Mesodermal cell (in vitro differentiated cells): ENCODE data around the gene ADSS1.

ENCODE experiments used
- H3K27ac ChIP-seq: 2 replicates; pipeline ENCODE4 v1.7.0; 2013; ENCODE audit warnings: mild to moderate bottlenecking, low read depth, low read length, moderate library complexity; ENCODE audit not compliant: severe bottlenecking
- H3K36me3 ChIP-seq: 2 replicates; pipeline ENCODE4 v1.7.1; 2013; ENCODE audit warnings: mild to moderate bottlenecking, low read length, moderate library complexity; ENCODE audit not compliant: control insufficient read depth, insufficient read depth
- H3K4me1 ChIP-seq: one replicate; pipeline ENCODE4 v1.7.1; 2013; ENCODE audit warnings: mild to moderate bottlenecking, low read length; ENCODE audit not compliant: insufficient read depth, control insufficient read depth, poor library complexity, severe bottlenecking
- H3K4me3 ChIP-seq: 2 replicates; pipeline ENCODE4 v1.7.0; 2013; ENCODE audit warnings: low read length, control low read depth, mild to moderate bottlenecking; ENCODE audit not compliant: insufficient read depth, poor library complexity, severe bottlenecking; ENCODE audit errors: extremely low read depth
- H3K9me3 ChIP-seq: 2 replicates; pipeline ENCODE4 v1.7.1; 2013; ENCODE audit warnings: mild to moderate bottlenecking, low read length, moderate library complexity; ENCODE audit not compliant: control insufficient read depth
- WGBS, 2 experiments: methylation state at CpG; one replicate each; pipeline ENCODE4 v1.1.5; 2013; ENCODE audit warnings: missing lambda C conversion rate in 2 of 2; ENCODE audit not compliant: insufficient coverage in 2 of 2; 5-methylcytosine and 5-hydroxymethylcytosine counted together

ADSS1 gene

GRCh38 chr14:104767634-104767918 lies 43.5 kb downstream of the ADSS1 start:
- H3K27ac ChIP-seq = no peak overlapping the region
- no peaks in the 10 kb centered on the region for H3K9me3 ChIP-seq
- H3K4me1 ChIP-seq = peaks cover 15% of the 10 kb centered on the region
- H3K36me3 ChIP-seq = peaks cover 35% of the 10 kb centered on the region
- WGBS, 2 experiments = 87 to 91% methylated on average over 4 to 5 of the region's 5 CpGs
- no peak overlapping the region for H3K4me3 ChIP-seq

DNA sequence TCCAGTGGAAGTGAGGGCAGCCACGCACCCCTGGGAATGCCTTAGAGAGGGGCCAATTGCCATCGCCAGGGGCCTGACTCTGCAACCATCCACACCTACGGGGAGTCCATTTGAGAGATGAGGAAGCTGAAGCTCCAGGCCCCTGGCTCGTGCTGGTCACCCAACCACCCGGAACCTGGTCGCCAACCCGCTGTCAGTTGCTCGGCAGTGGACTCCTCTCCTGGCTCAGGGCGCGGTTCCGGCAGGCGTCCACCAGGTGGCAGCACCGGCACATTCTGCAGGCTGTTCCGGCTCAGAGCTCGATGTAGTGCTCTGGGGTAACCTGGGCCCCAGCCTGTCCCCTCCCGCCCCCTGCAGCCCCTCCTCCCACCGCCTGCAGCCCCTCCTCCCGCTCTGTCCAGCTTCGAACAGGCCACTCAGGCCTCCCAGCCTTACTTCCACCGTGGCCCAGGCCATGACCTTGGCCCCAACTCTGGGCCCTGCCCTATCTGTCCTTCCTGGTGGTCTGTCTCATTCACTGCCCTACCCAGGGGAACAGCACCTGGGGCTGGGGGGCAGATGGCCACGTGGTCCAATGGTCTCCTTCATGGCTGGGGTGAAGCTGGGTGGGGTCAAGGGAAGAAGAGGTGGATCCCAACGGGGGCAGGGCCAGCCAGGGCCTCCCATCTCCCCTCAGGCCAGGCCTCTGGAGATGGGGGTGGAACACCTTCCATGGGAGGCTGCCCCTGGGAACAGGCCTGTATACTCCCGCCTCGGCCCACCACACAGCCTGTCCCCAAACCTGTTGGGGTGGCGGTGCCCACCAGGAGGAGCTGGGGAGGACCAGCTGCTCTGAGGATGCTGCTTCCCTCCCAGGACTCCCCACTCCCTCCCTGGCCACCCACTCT lies 44.7 kb downstream of the ADSS1 start:
- Histone ChIP-seq H3K9me3 (no peaks in the 10 kb centered on the region), H3K4me3 (no peak overlapping the region), H3K36me3 (peaks cover 39% of the 10 kb centered on the region), H3K27ac (peak overlapping the region; percentile 16), H3K4me1 (peaks cover 15% of the 10 kb centered on the region)
- WGBS, 2 experiments = 11 to 24% methylated on average over 14 to 17 of the region's 25 CpGs

- no peaks in the 10 kb centered on the region for H3K9me3 ChIP-seq
- peaks cover 15% of the 10 kb centered on the region for H3K4me1 ChIP-seq
- whole genome bisulfite sequencing, 2 experiments = 86 to 90% methylated on average over 14 to 17 of the region's 18 CpGs
- H3K4me3 ChIP-seq = no peak overlapping the region
- no peak overlapping the region for H3K27ac ChIP-seq
- H3K36me3 ChIP-seq = peaks cover 43% of the 10 kb centered on the region
Measured at GRCh38 chr14:104769324-104770071, 45.5 kb downstream of the ADSS1 start.

DNA sequence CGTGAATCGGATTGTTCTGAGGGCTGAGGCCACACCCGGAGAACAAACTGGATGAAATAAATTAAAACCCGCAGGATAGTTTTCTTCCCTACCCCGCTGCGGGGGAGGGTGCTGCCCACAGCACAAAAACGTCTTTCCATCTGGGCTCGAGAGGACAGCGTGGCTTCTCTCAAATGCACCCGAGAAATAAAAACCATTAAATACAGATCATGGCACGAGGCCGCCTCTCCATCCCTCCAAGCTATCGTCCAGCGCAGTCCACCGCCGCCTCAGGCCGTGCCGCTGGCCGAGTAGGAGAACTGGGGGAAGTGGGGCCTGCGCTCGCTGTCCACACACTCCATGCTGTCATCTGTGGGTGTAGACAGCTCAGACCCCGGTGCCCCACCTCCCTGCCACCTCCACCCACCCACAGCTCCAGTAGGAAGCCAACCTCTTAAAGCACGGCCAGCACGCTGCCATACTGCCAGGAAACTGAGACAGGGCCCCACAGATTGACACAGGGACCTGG lies 46.1 kb downstream of the ADSS1 start:
- H3K27ac ChIP-seq = no peak overlapping the region
- WGBS, 2 experiments = 94% methylated on average over 16 to 20 of the region's 24 CpGs

DNA sequence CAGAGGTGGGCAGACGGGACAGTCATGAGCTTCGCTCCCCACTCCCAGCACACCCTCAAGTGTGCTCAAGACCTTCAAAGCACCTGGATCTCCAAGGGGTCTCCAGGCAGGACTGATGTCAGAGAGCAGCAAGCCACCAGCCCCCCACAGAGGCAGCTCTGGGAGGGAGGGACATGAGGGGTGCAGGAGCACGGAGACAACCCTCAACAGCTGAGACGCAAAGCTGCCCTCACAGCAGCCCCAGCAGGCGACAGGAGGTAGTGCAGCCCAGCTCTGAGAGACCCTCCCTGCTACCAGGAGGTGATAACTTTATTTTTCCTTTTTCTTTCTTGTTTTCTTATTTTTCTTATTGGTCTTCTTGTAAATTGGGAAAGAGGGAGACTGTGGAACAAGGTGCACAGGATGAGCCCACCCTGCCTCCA lies 46.8 kb downstream of the ADSS1 start:
- Histone ChIP-seq H3K4me3 (no peak overlapping the region), H3K9me3 (no peaks in the 10 kb centered on the region), H3K27ac (no peak overlapping the region), H3K36me3 (peaks cover 55% of the 10 kb centered on the region), H3K4me1 (peaks cover 15% of the 10 kb centered on the region)
- 86 to 93% methylated on average over 3 to 4 of the region's 5 CpGs for WGBS, 2 experiments

More for the DNA sequence above, 46.1 kb downstream of the ADSS1 start:
- Histone ChIP-seq H3K36me3 (peaks cover 49% of the 10 kb centered on the region), H3K9me3 (no peaks in the 10 kb centered on the region), H3K4me3 (no peak overlapping the region), H3K4me1 (peaks cover 15% of the 10 kb centered on the region)

- Histone ChIP-seq H3K4me3 (no peak overlapping the region), H3K36me3 (peaks cover 59% of the 10 kb centered on the region)
- WGBS, 2 experiments = 100% methylated on average over 4 of the region's 4 CpGs
Measured at GRCh38 chr14:104771374-104771773, 47.3 kb downstream of the ADSS1 start.

GRCh38 chr14:104771918-104772706 lies 48.1 kb downstream of the ADSS1 start:
- H3K36me3 ChIP-seq = peaks cover 66% of the 10 kb centered on the region
- H3K27ac ChIP-seq = no peak overlapping the region
- no peak overlapping the region for H3K4me3 ChIP-seq
- peaks cover 15% of the 10 kb centered on the region for H3K4me1 ChIP-seq
- no peaks in the 10 kb centered on the region for H3K9me3 ChIP-seq
- WGBS, 2 experiments = 97 to 98% methylated on average over 29 to 34 of the region's 34 CpGs

More at GRCh38 chr14:104771374-104771773, 47.3 kb downstream of the ADSS1 start:
- Histone ChIP-seq H3K27ac (no peak overlapping the region), H3K9me3 (no peaks in the 10 kb centered on the region), H3K4me1 (peaks cover 15% of the 10 kb centered on the region)

- H3K4me3 ChIP-seq = no peak overlapping the region
- H3K9me3 ChIP-seq = no peaks in the 10 kb centered on the region
- H3K4me1 ChIP-seq = peaks cover 15% of the 10 kb centered on the region
- 97 to 98% methylated on average over 32 to 38 of the region's 38 CpGs for WGBS, 2 experiments
- H3K27ac ChIP-seq = no peak overlapping the region
- H3K36me3 ChIP-seq = peaks cover 71% of the 10 kb centered on the region
Measured at GRCh38 chr14:104772707-104773504, 48.9 kb downstream of the ADSS1 start.

DNA sequence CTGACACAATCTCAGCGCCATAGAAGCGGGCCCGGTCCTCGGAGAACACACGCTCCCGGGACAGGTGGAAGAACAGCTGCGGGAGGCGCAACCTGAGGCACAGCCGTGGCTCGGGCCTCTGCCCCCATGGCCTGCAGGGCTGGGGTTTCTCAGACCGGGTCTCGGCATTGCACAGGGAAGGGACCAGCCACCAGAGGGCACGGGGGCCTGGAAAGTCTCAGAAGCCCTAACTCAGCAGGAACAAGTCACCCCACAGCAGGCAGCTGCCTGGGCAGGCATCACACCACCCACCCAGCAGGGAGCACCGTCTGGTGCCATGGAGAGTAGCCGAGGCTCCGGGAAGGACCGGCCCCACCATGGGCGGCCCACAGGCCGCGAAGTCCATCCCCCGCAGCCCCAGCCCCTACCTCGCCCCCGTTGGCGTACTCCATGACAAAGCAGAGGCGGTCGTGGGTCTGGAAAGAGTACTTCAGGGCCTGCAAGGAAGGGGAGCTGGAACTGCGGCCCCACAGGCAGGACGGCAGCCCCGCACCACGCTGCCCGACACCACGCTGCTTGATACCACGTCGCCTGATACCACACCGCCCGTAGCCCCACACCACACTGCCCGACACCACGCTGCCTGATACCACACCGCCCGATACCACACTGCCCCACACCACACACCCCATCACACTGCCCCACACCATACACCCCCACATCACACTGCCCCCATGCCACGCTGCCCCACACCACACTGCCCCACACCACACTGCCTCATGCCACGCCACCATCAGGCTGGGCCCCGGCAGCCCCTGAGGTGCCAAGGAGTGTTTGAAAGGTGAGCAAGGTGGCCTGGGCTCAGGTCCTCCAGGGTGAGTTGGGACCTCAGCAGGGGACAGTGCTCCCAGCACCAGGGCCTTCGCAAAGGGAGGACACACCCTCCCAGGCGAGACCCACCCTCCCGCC lies 49.8 kb downstream of the ADSS1 start:
- Histone ChIP-seq H3K27ac (no peak overlapping the region), H3K4me1 (peaks cover 15% of the 10 kb centered on the region), H3K9me3 (no peaks in the 10 kb centered on the region), H3K36me3 (peaks cover 68% of the 10 kb centered on the region), H3K4me3 (no peak overlapping the region)
- 93 to 95% methylated on average over 37 to 40 of the region's 46 CpGs for WGBS, 2 experiments
